ENCODE measurements around the gene SAMMSON.

SAMMSON gene

GRCh38 chr3:70000563-70001081 is 1.1 kb downstream of the SAMMSON start:
- TF ChIP-seq EZH2phosphoT487 (IDR thresholded peaks at IDR 0.05; ENCODE audit: borderline replicate concordance, low read length): no peak
- no peak for TF ChIP-seq CTCF (IDR thresholded peaks at IDR 0.05; ENCODE audit: low read depth, low read length, poor library complexity, severe bottlenecking)
- no peaks in the 10 kb centered on the region for H3K9me2 ChIP-seq (replicated peaks; ENCODE audit: control insufficient read depth, low read length)
- H3F3A ChIP-seq (ENCODE audit: control insufficient read depth, insufficient read depth): no peaks in the 10 kb centered on the region
- no peaks in the 10 kb centered on the region for H3K4me1 ChIP-seq (ENCODE audit: control insufficient read depth, low read length)
- no peak overlapping the region for H3K4me2 ChIP-seq (ENCODE audit: low read length)
- H3K79me2 ChIP-seq (ENCODE audit: control insufficient read depth, low read length): no peaks in the 10 kb centered on the region
- no peaks in the 10 kb centered on the region for H3K36me3 ChIP-seq (ENCODE audit: control insufficient read depth, low read length)
- no peaks in the 10 kb centered on the region for H3K9me3 ChIP-seq (ENCODE audit: control insufficient read depth, insufficient read depth, low read length)
- H4K20me1 ChIP-seq (ENCODE audit: control insufficient read depth, insufficient read depth, low read depth, low read length): no peaks in the 10 kb centered on the region
- no peaks in the 10 kb centered on the region for H3K27me3 ChIP-seq (ENCODE audit: control insufficient read depth, low read length)
- H3K27ac ChIP-seq (ENCODE audit: low read depth, low read length): no peak overlapping the region
- H3K4me3 ChIP-seq (ENCODE audit: low read length): no peak overlapping the region

GRCh38 chr3:70003119-70003518 is 3.6 kb downstream of the SAMMSON start:
- H3K4me3 ChIP-seq (ENCODE audit: low read length): no peak overlapping the region
- no peak overlapping the region for H3K27ac ChIP-seq (ENCODE audit: low read depth, low read length)
- no peaks in the 10 kb centered on the region for H3K4me1 ChIP-seq (ENCODE audit: control insufficient read depth, low read length)
- no peak for TF ChIP-seq CTCF (IDR thresholded peaks at IDR 0.05; ENCODE audit: low read depth, low read length, poor library complexity, severe bottlenecking)
- no peak for TF ChIP-seq EZH2phosphoT487 (IDR thresholded peaks at IDR 0.05; ENCODE audit: borderline replicate concordance, low read length)
- H3F3A ChIP-seq (ENCODE audit: control insufficient read depth, insufficient read depth): no peaks in the 10 kb centered on the region
- H3K4me2 ChIP-seq (ENCODE audit: low read length): no peak overlapping the region
- H3K36me3 ChIP-seq (ENCODE audit: control insufficient read depth, low read length): no peaks in the 10 kb centered on the region
- H3K9me3 ChIP-seq (ENCODE audit: control insufficient read depth, insufficient read depth, low read length): no peaks in the 10 kb centered on the region
- H3K9me2 ChIP-seq (replicated peaks; ENCODE audit: control insufficient read depth, low read length): no peaks in the 10 kb centered on the region
- no peaks in the 10 kb centered on the region for H3K27me3 ChIP-seq (ENCODE audit: control insufficient read depth, low read length)
- H3K79me2 ChIP-seq (ENCODE audit: control insufficient read depth, low read length): no peaks in the 10 kb centered on the region
- H4K20me1 ChIP-seq (ENCODE audit: control insufficient read depth, insufficient read depth, low read depth, low read length): no peaks in the 10 kb centered on the region

- Histone ChIP-seq H4K20me1 (ENCODE audit: control insufficient read depth, insufficient read depth, low read depth, low read length) (no peaks in the 10 kb centered on the region), H3K9me2 (replicated peaks; ENCODE audit: control insufficient read depth, low read length) (no peaks in the 10 kb centered on the region), H3K27ac (ENCODE audit: low read depth, low read length) (no peak overlapping the region), H3K4me2 (ENCODE audit: low read length) (no peak overlapping the region), H3F3A (ENCODE audit: control insufficient read depth, insufficient read depth) (no peaks in the 10 kb centered on the region), H3K27me3 (ENCODE audit: control insufficient read depth, low read length) (no peaks in the 10 kb centered on the region), H3K36me3 (ENCODE audit: control insufficient read depth, low read length) (no peaks in the 10 kb centered on the region), H3K79me2 (ENCODE audit: control insufficient read depth, low read length) (no peaks in the 10 kb centered on the region), H3K4me1 (ENCODE audit: control insufficient read depth, low read length) (no peaks in the 10 kb centered on the region), H3K4me3 (ENCODE audit: low read length) (no peak overlapping the region), H3K9me3 (ENCODE audit: control insufficient read depth, insufficient read depth, low read length) (no peaks in the 10 kb centered on the region)
- TF ChIP-seq EZH2phosphoT487 (IDR thresholded peaks at IDR 0.05; ENCODE audit: borderline replicate concordance, low read length) (no peak), CTCF (IDR thresholded peaks at IDR 0.05; ENCODE audit: low read depth, low read length, poor library complexity, severe bottlenecking) (no peak)
Measured at GRCh38 chr3:70006089-70006488, 6.6 kb downstream of the SAMMSON start.
